Ramos (cell line): Measurements from ENCODE around the gene TICAM2.

Experiments used
- in situ Hi-C: fragments of 300-500 bp; cut with MboI; formaldehyde crosslinking; loops from one replicate; pipeline ENCODE4 v1.14.3; 2022; ENCODE audit warnings: low sequenced_read_pairs; ENCODE audit not compliant: unreplicated experiment

TICAM2 gene

DNA sequence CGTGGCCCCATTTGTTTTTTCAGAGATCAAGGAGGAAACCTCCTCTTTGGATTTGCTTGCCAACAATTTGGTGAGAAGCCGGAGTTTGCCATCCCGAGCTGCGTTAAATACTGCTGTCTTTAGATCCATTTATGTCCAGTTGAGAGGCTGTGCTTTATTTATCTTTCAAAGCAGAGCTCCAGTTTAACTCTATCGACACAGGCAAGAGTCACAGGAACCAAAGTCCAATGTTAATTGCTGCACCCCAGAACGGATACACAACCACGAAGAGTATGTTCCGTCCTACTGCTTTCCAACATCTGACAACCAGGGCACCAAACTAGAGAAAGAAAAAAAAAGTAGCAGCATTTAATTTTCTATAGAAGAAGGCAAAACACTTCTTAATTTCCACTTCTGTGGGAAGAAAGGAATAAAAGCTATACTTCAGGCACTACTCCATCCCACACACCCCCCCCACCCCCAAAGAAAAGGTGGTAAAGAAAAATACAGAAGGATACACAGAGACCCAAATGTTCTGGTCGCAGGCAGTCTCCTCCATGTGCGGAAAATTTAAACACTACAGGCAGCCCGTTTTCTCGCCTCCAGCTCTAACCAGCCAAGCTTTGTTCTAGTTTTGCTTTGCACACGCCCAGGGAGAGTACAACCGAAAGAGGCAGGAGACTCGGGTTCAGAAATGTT lies 58.8 kb downstream of the TICAM2 start:
- in situ Hi-C loops: no loop called here

DNA sequence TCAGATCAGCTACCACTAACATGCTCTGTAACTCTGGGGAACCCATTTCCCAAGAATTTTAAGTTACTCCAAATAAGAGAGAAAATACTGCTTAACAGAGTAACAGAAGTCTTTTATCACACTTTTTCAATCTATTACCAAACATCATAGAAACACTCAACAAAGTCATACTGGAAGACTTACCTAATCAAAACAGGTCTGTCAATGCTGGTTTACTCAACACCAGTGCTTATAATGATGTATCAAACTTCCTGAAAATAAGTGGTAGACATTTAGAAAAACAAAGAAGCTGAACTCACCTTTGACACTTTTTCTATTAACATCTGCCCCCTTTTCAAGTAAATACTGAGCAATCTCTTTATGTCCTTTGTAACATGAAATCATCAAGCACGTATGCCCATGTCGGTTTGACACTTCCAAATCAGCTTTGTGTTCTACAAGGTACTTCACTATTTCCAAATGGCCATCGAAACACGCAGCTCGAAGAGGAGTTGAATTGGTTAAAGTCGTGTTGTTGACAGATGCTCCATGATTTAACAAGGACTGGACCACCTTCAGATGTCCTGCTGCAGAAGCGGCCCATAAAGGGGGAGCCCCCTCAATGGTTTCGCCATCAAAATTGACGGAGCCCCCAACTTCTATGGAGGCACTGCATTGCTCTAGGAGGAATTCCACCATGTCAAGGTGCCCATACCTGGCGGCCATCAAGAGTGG lies 59.5 kb downstream of the TICAM2 start:
- in situ Hi-C loops: no loop called here

DNA sequence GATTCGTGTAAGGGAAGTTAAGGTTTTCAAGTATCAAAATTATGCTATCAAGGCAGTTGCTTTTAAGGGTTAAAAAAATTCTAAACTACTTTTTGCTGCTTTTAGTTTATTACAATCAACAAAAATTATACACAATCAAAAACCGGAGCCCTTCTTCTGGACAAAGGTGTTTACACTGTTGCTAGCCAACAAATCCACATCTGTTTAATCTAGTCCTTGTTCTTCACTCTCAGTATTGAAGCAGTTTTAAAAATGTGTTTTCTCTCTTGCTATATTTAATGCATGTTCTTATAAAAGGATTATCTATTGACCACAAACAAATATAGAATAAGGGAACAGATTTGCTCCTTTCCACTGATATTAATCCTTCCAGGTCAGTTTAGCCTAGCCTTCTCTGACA lies 60.2 kb downstream of the TICAM2 start:
- in situ Hi-C loops: no loop called here

DNA sequence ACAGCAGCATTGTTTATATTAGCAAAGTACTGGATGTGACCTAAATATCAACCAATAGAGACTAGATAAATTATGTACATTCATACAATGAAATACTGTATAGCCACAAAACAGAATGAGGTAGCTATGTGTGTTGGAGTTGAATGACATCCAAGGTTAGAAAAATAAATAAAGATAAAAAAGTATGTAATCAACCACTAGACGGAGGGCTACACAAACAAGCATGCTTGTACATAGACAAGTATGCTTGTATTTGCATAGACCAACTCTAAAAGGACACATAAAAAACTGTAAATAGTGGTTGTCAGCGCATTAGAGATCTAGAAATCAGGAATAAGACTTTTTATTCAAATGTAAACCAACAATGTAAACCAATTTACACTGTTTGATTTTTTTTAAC lies 60.7 kb downstream of the TICAM2 start:
- in situ Hi-C loops: no loop called here

GRCh38 chr5:115535479-115536035 lies 66.7 kb downstream of the TICAM2 start:
- in situ Hi-C loops: no loop called here

DNA sequence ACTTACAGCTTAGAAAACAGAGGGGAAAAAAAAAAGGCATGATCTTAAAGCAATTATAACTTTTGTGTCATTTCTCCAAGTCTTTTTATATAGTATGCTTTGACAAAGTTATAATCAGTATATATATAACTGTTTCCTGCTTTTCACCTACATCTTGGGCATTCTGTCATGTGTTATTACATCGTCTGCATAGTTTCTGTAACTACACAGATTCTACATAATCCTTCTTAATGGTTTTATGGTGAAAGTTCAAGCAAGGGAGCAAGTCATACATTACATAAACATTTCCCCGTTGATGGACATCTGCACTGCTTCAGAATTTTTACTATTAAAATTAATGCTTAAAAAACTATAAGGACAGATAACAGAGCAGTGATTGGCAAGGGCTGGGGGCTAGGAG lies 69.8 kb downstream of the TICAM2 start:
- in situ Hi-C loops: no loop called here

DNA sequence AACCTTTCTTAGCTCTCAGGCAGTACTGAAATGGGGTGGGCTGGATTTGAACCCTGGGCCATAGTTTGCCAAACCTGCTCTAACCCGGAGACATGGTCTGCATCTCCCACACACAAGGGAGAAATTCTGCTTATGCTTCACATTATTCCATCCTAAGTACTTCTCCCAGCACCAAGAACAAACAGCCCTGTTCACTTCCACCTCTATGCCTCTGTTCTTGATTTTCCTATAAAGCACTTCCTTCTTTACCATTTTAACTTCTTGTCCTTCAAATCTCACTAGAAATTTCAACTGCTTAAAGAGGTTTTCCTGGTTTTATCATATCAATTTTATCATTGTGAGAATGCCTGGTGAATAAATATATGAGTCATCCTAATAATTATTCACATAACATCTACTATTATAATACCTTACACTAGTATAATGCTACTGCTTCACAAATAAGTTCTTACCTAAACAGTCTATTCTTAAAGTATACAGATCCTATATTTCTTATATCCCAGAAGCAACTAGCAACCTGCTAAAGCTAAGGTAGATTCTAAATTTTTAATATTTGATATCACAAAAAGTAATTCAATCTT lies 70.4 kb downstream of the TICAM2 start:
- in situ Hi-C loops: no loop called here

- in situ Hi-C loops: no loop called here
These were observed 70.9 kb downstream of the TICAM2 start for GRCh38 chr5:115531380-115531779.

DNA sequence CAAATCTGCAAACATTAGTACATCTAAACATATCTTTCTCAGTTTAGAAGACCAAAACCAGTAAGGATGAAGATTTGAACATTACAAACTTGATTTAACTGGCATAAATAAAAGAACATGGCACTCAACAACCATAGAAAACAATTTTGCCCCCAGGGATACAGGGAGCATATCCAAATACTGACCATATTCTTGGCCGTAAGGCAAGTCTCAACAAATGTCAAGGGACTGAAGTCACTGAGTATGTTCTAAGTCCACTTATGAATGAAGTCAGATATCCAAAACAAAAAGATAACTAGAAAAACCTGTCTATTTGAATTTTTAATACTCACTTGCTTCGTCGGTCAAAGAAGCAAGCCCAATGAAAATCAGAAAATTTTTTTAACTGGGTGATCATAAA lies 71.9 kb downstream of the TICAM2 start:
- in situ Hi-C loops: no loop called here
